OCI-LY7 (cell line): ENCODE measurements around the gene SLC30A7.

Experiments used
- EZH2phosphoT487 ChIP-seq: fragments of 200-600 bp; sonication (generic); IDR thresholded peaks from 2 replicates; pipeline ENCODE4 v1.6.1; 2018; ENCODE audit warnings: low read depth, borderline replicate concordance, mild to moderate bottlenecking, mixed run types, antibody characterized with exemption, low read length, moderate library complexity, mixed read lengths
- TF ChIP-seq, protein P1 (sequence below): fragments of 200-600 bp; sonication (generic); conservative IDR thresholded peaks from 2 replicates; pipeline ENCODE4 v1.5.1; 2014; ENCODE audit warnings: mild to moderate bottlenecking, antibody characterized with exemption, low read length, moderate library complexity, mixed read lengths

DNA sequence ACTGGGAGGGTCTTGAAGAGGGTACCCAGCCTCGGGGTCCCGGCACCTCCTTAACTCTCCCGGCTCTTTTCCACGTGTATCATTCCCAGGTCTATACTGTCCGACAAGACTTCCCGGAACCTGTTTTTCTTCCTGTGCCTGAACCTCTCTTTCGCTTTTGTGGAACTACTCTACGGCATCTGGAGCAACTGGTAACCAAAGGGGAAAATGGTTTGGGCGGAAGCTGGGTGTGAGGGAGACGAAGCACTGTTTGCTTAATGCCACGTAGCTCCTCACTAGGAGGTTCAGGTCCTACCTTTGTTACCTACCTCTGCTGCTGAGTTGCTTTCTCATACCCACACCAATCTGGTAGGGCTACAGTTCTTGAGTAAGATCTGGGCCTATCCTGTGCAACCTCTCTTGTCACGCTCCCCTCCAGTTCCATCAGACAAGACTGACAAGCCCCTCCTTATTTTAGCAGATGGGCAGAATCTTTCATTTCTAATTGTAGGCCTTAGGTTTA is 642 bp downstream of the SLC30A7 start:
- TF ChIP-seq, protein P1, sequence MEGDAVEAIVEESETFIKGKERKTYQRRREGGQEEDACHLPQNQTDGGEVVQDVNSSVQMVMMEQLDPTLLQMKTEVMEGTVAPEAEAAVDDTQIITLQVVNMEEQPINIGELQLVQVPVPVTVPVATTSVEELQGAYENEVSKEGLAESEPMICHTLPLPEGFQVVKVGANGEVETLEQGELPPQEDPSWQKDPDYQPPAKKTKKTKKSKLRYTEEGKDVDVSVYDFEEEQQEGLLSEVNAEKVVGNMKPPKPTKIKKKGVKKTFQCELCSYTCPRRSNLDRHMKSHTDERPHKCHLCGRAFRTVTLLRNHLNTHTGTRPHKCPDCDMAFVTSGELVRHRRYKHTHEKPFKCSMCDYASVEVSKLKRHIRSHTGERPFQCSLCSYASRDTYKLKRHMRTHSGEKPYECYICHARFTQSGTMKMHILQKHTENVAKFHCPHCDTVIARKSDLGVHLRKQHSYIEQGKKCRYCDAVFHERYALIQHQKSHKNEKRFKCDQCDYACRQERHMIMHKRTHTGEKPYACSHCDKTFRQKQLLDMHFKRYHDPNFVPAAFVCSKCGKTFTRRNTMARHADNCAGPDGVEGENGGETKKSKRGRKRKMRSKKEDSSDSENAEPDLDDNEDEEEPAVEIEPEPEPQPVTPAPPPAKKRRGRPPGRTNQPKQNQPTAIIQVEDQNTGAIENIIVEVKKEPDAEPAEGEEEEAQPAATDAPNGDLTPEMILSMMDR, result no peak
- TF ChIP-seq EZH2phosphoT487, result no peak
